HepG2 (cell line): ENCODE data around the gene GLUD2. TPM values are rescaled to one million over a fixed set of nuclear protein-coding genes. Genes with fewer than 3 reads are reported as not detected.
A peak's percentile ranks its signal among the peaks of the same experiment; 100 is the strongest.

Source experiments
- ATAC-seq: fragments of 200-7000 bp; cut with Tn5 transposase; 3 replicates; pipeline ENCODE4 v1.9.1; 2020; ENCODE audit warnings: mild to moderate bottlenecking, moderate library complexity
- BruUV-seq: library from RNA; stranded (reverse); fragments of 400-500 nt; replicated peaks from 2 replicates; lab custom pipeline; 2021; lab: Mats Ljungman, UMichigan
- CTCF ChIA-PET: fragments of 300-600 bp; formaldehyde crosslinking; extraction: SDS; loops from one replicate; lab custom pipeline; 2021; ENCODE audit warnings: low total read pairs, inconsistent platforms, low intra/inter-chr PET ratio; lab: Yijun Ruan, JAX
- POLR2A ChIA-PET: fragments of 350-600 bp; sonication (Branson Sonifier 250); formaldehyde crosslinking; loops from one replicate; lab custom pipeline; 2020; ENCODE audit warnings: antibody characterized with exemption, inconsistent platforms; lab: Yijun Ruan, JAX
- DNase-seq: peaks from one replicate; pipeline ENCODE4 v3.0.0-alpha.2; 2015; ENCODE audit warnings: low spot score
- FAIRE-seq: peaks from 3 replicates; lab custom pipeline; 2011; peaks lifted over from hg19 to GRCh38; lab: Jason Lieb, UNC
- H2AFZ ChIP-seq: one replicate; pipeline ENCODE4 v1.6.1; 2011; ENCODE audit warnings: low read length, inconsistent platforms
- H3K27ac ChIP-seq: fragments of 300-600 bp; 3 replicates; pipeline ENCODE4 v1.8.0; 2011; ENCODE audit warnings: mixed run types, mild to moderate bottlenecking, mixed read lengths, low read length, inconsistent platforms; ENCODE audit not compliant: insufficient read depth; ENCODE audit errors: extremely low read length
- H3K27me3 ChIP-seq, 2 experiments: fragments of 200-600 bp in 1 of 2; 2 replicates in 1 of 2; 3 replicates in 1 of 2; pipeline versions ENCODE4 v1.6.0 to v1.8.0; 2011; ENCODE audit warnings: low read length in 2 of 2, mild to moderate bottlenecking in 2 of 2, moderate library complexity in 2 of 2, inconsistent platforms in 1 of 2; ENCODE audit not compliant: insufficient read depth in 2 of 2, control insufficient read depth in 1 of 2
- H3K36me3 ChIP-seq, 2 experiments: fragments of 200-600 bp in 1 of 2; replicated peaks in 1 of 2; 2 replicates in 1 of 2; 3 replicates in 1 of 2; pipeline versions ENCODE4 v1.5.1 to v1.8.0; 2011; ENCODE audit warnings: low read length in 2 of 2, inconsistent platforms in 1 of 2; ENCODE audit not compliant: insufficient read depth in 2 of 2, control insufficient read depth in 1 of 2
- H3K4me1 ChIP-seq: 2 replicates; pipeline ENCODE4 v1.5.1; 2012; ENCODE audit warnings: low read length, inconsistent platforms; ENCODE audit not compliant: insufficient read depth
- H3K4me2 ChIP-seq: 2 replicates; pipeline ENCODE4 v1.6.0; 2011; ENCODE audit warnings: low read depth, low read length, inconsistent platforms
- H3K4me3 ChIP-seq, 3 experiments: fragments of 200-600 bp in 1 of 3; sonication (generic), shearing (Covaris generic) in 1 of 3; replicated peaks in 1 of 3; 2 replicates each; pipeline ENCODE4 v1.5.1; 2011 to 2016; ENCODE audit warnings: low read length in 3 of 3, inconsistent platforms in 2 of 3, low read depth in 2 of 3, mild to moderate bottlenecking in 2 of 3, control low read depth in 1 of 3, mixed read lengths in 1 of 3; ENCODE audit not compliant: insufficient read depth in 1 of 3
- H3K79me2 ChIP-seq: one replicate; pipeline ENCODE4 v1.6.1; 2011; ENCODE audit warnings: low read length, inconsistent platforms; ENCODE audit not compliant: insufficient read depth
- H3K9ac ChIP-seq: 2 replicates; pipeline ENCODE4 v1.6.0; 2011; ENCODE audit warnings: mild to moderate bottlenecking, low read depth, low read length, inconsistent platforms; ENCODE audit not compliant: insufficient read depth
- H3K9me3 ChIP-seq: 2 replicates; pipeline ENCODE4 v1.5.1; 2012; ENCODE audit warnings: mild to moderate bottlenecking, low read length
- H4K20me1 ChIP-seq: 2 replicates; pipeline ENCODE4 v1.6.0; 2011; ENCODE audit warnings: inconsistent platforms, mild to moderate bottlenecking, low read length, moderate library complexity; ENCODE audit not compliant: insufficient read depth
- AGO1 ChIP-seq: fragments of 200-400 bp; formaldehyde crosslinking; IDR thresholded peaks from 2 replicates; pipeline ENCODE4 v1.6.1; 2017; ENCODE audit warnings: mild to moderate bottlenecking, low read depth, low read length, moderate library complexity; ENCODE audit not compliant: poor library complexity, severe bottlenecking
- FOXP4 ChIP-seq: sonication (generic); formaldehyde crosslinking; IDR thresholded peaks from 2 replicates; pipeline ENCODE4 v1.4.0; 2020; ENCODE audit warnings: missing genetic modification reagents
- MAFF ChIP-seq: IDR thresholded peaks from 2 replicates; pipeline ENCODE4 v1.6.1; 2011; ENCODE audit warnings: low read depth, low read length, improper control_type of control experiment
- RBFOX2 ChIP-seq: fragments of 200-400 bp; formaldehyde crosslinking; IDR thresholded peaks from 2 replicates; pipeline ENCODE4 v1.6.1; 2017; ENCODE audit warnings: low read depth, mild to moderate bottlenecking, low read length
- ZBTB38 ChIP-seq: sonication (generic); formaldehyde crosslinking; IDR thresholded peaks from 2 replicates; pipeline ENCODE4 v1.5.1; 2020; ENCODE audit warnings: mild to moderate bottlenecking, missing genetic modification reagents
- ZBTB4 ChIP-seq: sonication (generic); formaldehyde crosslinking; IDR thresholded peaks from 2 replicates; pipeline ENCODE4 v1.4.0; 2020; ENCODE audit warnings: missing genetic modification reagents, mild to moderate bottlenecking, borderline replicate concordance
- ZNF432 ChIP-seq: sonication (generic); formaldehyde crosslinking; IDR thresholded peaks from 2 replicates; pipeline ENCODE4 v1.5.0; 2020; ENCODE audit warnings: missing genetic modification reagents, mild to moderate bottlenecking, borderline replicate concordance
- ZNF564 ChIP-seq: sonication (generic); formaldehyde crosslinking; IDR thresholded peaks from 2 replicates; pipeline ENCODE4 v1.8.1; 2023; ENCODE audit warnings: mild to moderate bottlenecking, missing genetic modification reagents
- ZNF577 ChIP-seq: sonication (generic); formaldehyde crosslinking; IDR thresholded peaks from 2 replicates; pipeline ENCODE4 v1.4.0; 2020; ENCODE audit warnings: mild to moderate bottlenecking, low read depth, missing genetic modification reagents, borderline replicate concordance
- WGBS: methylation state at CpG from one replicate; pipeline ENCODE4 v1.1.6; 2017; ENCODE audit warnings: low lambda C conversion rate; 5-methylcytosine and 5-hydroxymethylcytosine counted together
- in situ Hi-C: cut with HindIII; loops from 2 replicates; pipeline ENCODE4 v1.10.0; 2017; ENCODE audit warnings: low pct_unique_long_range_greater_than_20kb; ENCODE audit not compliant: extremely low pct_ligation_motif_present
- intact Hi-C: fragments of 100-400 bp; cut with micrococcal nuclease; formaldehyde crosslinking; loops from one replicate; pipeline ENCODE4 v1.10.0; 2022; ENCODE audit not compliant: unreplicated experiment
- polyA plus RNA-seq, 8 experiments: library from polyadenylated mRNA; depleted of rRNA in 3 of 8; stranded (reverse) in 7 of 8; unstranded in 1 of 8; fragments of >200 nt; fragmentation: Illumina TruSeq in 4 of 8; extraction: Trizol in 4 of 8; gene quantifications; 2 replicates each; pipeline versions ENCODE4 v1.2.1 to v1.2.3, GENCODE V29; 2011 to 2016; ENCODE audit warnings: low read depth in 4 of 8, missing spikeins in 1 of 8, mixed read lengths in 1 of 8; ENCODE audit not compliant: insufficient read depth in 1 of 8
- total RNA-seq, 5 experiments: library from RNA; depleted of rRNA; stranded (reverse); fragments of >200 nt; fragmentation: Illumina TruSeq; extraction: Trizol; gene quantifications; 2 replicates each; pipeline ENCODE4 v1.2.3, GENCODE V29; 2016; ENCODE audit warnings: low read depth in 1 of 5
- TF ChIP-seq, protein P1 (sequence below): sonication (generic); formaldehyde crosslinking; IDR thresholded peaks from 2 replicates; pipeline ENCODE4 v1.4.0; 2020; ENCODE audit warnings: missing genetic modification reagents
- TF ChIP-seq, protein P2 (sequence below): IDR thresholded peaks from 2 replicates; pipeline ENCODE4 v1.4.0; 2020; ENCODE audit warnings: mild to moderate bottlenecking, missing genetic modification reagents

GLUD2 gene
- total and polyA plus RNA-seq, 2 of the 13 experiments (the other 11 are each of a cell fraction or from before 2014, with no cell fraction given) = 3.4 to 8.0 TPM

- in situ Hi-C loops = no loop called here
- no TSS peak for BruUV-seq
- intact Hi-C loops = loop anchor here (2.0 kb wide), 1 partner anchor 74 kb away; no protein-coding TSS in a partner anchor
- Histone ChIP-seq H3K9me3 (peaks cover 6% of the 10 kb centered on the region), H3K27me3 (no peaks in the 10 kb centered on the region), H3K36me3 (no peaks in the 10 kb centered on the region), H2AFZ (no peak overlapping the region), H3K27ac (peak overlapping the region; percentile 81), H3K4me3 (no peak overlapping the region), H3K4me2 (peak overlapping the region; percentile 32; the same call in 1 of the 2 replicates), H3K79me2 (no peaks in the 10 kb centered on the region), H3K4me1 (peaks cover 63% of the 10 kb centered on the region), H4K20me1 (no peaks in the 10 kb centered on the region), H3K9ac (no peak overlapping the region)
- FAIRE-seq = no peak
- POLR2A ChIA-PET = interaction anchor here (1.2 kb wide), 1 partner anchor 259 kb away, joined by 3 read pairs; no protein-coding TSS in a partner anchor
- no CpG with 5 or more reads among the region's 7 CpGs for WGBS
- CTCF ChIA-PET = no interaction called here
- ATAC-seq = peak; percentile 36
- DNase-seq = peak; percentile 52
- no peak for TF ChIP-seq ZNF432 (CRISPR knock-in tag)
- TF ChIP-seq, protein P1, sequence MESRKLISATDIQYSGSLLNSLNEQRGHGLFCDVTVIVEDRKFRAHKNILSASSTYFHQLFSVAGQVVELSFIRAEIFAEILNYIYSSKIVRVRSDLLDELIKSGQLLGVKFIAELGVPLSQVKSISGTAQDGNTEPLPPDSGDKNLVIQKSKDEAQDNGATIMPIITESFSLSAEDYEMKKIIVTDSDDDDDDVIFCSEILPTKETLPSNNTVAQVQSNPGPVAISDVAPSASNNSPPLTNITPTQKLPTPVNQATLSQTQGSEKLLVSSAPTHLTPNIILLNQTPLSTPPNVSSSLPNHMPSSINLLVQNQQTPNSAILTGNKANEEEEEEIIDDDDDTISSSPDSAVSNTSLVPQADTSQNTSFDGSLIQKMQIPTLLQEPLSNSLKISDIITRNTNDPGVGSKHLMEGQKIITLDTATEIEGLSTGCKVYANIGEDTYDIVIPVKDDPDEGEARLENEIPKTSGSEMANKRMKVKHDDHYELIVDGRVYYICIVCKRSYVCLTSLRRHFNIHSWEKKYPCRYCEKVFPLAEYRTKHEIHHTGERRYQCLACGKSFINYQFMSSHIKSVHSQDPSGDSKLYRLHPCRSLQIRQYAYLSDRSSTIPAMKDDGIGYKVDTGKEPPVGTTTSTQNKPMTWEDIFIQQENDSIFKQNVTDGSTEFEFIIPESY (CRISPR knock-in tag) = peak; percentile 88
- 0 out of 2 replicates have a peak, but pooled peaks have one; percentile 30 for TF ChIP-seq RBFOX2
- TF ChIP-seq ZNF577 (CRISPR knock-in tag) = no peak
- no peak for TF ChIP-seq MAFF
- 0 out of 2 replicates have a peak, but pooled peaks have one; percentile 30 for TF ChIP-seq ZBTB38 (CRISPR knock-in tag)
- no peak for TF ChIP-seq ZNF564
- TF ChIP-seq, protein P2, sequence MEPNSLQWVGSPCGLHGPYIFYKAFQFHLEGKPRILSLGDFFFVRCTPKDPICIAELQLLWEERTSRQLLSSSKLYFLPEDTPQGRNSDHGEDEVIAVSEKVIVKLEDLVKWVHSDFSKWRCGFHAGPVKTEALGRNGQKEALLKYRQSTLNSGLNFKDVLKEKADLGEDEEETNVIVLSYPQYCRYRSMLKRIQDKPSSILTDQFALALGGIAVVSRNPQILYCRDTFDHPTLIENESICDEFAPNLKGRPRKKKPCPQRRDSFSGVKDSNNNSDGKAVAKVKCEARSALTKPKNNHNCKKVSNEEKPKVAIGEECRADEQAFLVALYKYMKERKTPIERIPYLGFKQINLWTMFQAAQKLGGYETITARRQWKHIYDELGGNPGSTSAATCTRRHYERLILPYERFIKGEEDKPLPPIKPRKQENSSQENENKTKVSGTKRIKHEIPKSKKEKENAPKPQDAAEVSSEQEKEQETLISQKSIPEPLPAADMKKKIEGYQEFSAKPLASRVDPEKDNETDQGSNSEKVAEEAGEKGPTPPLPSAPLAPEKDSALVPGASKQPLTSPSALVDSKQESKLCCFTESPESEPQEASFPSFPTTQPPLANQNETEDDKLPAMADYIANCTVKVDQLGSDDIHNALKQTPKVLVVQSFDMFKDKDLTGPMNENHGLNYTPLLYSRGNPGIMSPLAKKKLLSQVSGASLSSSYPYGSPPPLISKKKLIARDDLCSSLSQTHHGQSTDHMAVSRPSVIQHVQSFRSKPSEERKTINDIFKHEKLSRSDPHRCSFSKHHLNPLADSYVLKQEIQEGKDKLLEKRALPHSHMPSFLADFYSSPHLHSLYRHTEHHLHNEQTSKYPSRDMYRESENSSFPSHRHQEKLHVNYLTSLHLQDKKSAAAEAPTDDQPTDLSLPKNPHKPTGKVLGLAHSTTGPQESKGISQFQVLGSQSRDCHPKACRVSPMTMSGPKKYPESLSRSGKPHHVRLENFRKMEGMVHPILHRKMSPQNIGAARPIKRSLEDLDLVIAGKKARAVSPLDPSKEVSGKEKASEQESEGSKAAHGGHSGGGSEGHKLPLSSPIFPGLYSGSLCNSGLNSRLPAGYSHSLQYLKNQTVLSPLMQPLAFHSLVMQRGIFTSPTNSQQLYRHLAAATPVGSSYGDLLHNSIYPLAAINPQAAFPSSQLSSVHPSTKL (CRISPR knock-in tag) = 0 out of 2 replicates have a peak, but pooled peaks have one; percentile 25
- no peak for TF ChIP-seq AGO1
- TF ChIP-seq ZBTB4 (CRISPR knock-in tag) = peak; percentile 29; the same call in 1 of the 2 replicates
- TF ChIP-seq FOXP4 (CRISPR knock-in tag) = peak; percentile 30; the same call in 1 of the 2 replicates
Observed at GRCh38 chrX:121011254-121011653, 36.2 kb upstream of the GLUD2 start.
